Measurements from ENCODE around the gene TMPRSS9. TPM values are rescaled to one million over a fixed set of nuclear protein-coding genes. Genes with fewer than 3 reads are reported as not detected.

Gene TMPRSS9
- total and polyA plus RNA-seq, 2 of the 13 experiments (the other 11 are each of a cell fraction or from before 2014, with no cell fraction given): 2.5 to 5.2 TPM

DNA sequence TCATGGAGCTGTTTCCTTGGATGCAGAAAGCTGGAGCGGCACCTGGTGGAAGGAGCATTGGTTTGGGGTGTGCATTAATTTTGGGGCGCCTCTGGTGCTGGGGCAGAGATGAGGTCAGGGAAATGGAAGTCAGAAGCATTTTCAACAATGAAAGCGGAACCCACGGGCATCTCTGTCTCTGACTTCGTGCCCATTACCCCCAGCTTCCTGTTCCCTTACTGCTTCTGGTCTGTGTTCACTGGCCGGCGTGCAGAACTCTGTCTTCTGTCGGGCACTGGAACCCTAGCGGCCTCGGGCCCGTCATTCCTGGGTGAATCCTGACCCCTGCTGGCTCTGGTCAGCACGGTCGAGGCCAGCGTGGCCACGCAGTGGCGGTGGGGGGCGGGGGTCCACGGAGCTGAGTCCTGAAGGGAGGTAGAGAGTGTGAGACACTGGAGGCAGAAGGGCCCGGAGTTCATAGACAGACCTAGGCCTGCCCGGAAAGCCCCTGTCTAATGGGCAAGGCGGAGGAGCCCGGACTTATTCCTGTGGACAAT, 44.2 kb upstream of the TMPRSS9 start (continued):
- peak; percentile 70 for TF ChIP-seq ZNF350 (CRISPR knock-in tag; IDR thresholded peaks at IDR 0.05; ENCODE audit: borderline replicate concordance, low read depth)
- no peak for TF ChIP-seq KDM6A (CRISPR knock-in tag; IDR thresholded peaks at IDR 0.05; ENCODE audit: low read depth)
- peak; percentile 60 for TF ChIP-seq HDAC2 (CRISPR knock-in tag; IDR thresholded peaks at IDR 0.05)
- TF ChIP-seq, protein P1, sequence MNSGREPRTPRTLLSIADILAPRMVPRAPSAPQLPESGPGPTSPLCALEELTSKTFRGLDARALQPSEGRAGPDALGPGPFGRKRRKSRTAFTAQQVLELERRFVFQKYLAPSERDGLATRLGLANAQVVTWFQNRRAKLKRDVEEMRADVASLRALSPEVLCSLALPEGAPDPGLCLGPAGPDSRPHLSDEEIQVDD (CRISPR knock-in tag; IDR thresholded peaks at IDR 0.05; ENCODE audit: borderline replicate concordance): no peak
- 0 out of 2 replicates have a peak, but pooled peaks have one; percentile 23 for TF ChIP-seq FOXK1 (CRISPR knock-in tag; IDR thresholded peaks at IDR 0.05; ENCODE audit: borderline replicate concordance, low read depth)
- TF ChIP-seq MYC (CRISPR knock-in tag; IDR thresholded peaks at IDR 0.05; ENCODE audit: borderline replicate concordance): no peak
- no peak for TF ChIP-seq KLF11 (CRISPR knock-in tag; IDR thresholded peaks at IDR 0.05)
- TF ChIP-seq, protein P2, sequence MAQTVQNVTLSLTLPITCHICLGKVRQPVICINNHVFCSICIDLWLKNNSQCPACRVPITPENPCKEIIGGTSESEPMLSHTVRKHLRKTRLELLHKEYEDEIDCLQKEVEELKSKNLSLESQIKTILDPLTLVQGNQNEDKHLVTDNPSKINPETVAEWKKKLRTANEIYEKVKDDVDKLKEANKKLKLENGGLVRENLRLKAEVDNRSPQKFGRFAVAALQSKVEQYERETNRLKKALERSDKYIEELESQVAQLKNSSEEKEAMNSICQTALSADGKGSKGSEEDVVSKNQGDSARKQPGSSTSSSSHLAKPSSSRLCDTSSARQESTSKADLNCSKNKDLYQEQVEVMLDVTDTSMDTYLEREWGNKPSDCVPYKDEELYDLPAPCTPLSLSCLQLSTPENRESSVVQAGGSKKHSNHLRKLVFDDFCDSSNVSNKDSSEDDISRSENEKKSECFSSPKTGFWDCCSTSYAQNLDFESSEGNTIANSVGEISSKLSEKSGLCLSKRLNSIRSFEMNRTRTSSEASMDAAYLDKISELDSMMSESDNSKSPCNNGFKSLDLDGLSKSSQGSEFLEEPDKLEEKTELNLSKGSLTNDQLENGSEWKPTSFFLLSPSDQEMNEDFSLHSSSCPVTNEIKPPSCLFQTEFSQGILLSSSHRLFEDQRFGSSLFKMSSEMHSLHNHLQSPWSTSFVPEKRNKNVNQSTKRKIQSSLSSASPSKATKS (CRISPR knock-in tag; IDR thresholded peaks at IDR 0.05): no peak
- 0 out of 2 replicates have a peak, but pooled peaks have one; percentile 36 for TF ChIP-seq ZNF761 (CRISPR knock-in tag; conservative IDR thresholded peaks at IDR 0.05)
- TF ChIP-seq MAZ (IDR thresholded peaks at IDR 0.05; ENCODE audit: borderline replicate concordance, low read depth, low read length): no peak
- TF ChIP-seq MAZ (CRISPR knock-in tag; IDR thresholded peaks at IDR 0.05; ENCODE audit: low read depth): peak; percentile 89
- TF ChIP-seq ARNT2 (CRISPR knock-in tag; IDR thresholded peaks at IDR 0.05; ENCODE audit: low read depth): no peak
- peak; percentile 58 for TF ChIP-seq U2AF1 (optimal IDR thresholded peaks at IDR 0.05; ENCODE audit: low read depth, low read length)
- TF ChIP-seq, protein P3, sequence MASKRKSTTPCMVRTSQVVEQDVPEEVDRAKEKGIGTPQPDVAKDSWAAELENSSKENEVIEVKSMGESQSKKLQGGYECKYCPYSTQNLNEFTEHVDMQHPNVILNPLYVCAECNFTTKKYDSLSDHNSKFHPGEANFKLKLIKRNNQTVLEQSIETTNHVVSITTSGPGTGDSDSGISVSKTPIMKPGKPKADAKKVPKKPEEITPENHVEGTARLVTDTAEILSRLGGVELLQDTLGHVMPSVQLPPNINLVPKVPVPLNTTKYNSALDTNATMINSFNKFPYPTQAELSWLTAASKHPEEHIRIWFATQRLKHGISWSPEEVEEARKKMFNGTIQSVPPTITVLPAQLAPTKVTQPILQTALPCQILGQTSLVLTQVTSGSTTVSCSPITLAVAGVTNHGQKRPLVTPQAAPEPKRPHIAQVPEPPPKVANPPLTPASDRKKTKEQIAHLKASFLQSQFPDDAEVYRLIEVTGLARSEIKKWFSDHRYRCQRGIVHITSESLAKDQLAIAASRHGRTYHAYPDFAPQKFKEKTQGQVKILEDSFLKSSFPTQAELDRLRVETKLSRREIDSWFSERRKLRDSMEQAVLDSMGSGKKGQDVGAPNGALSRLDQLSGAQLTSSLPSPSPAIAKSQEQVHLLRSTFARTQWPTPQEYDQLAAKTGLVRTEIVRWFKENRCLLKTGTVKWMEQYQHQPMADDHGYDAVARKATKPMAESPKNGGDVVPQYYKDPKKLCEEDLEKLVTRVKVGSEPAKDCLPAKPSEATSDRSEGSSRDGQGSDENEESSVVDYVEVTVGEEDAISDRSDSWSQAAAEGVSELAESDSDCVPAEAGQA (IDR thresholded peaks at IDR 0.05; ENCODE audit: low read depth): 0 out of 2 replicates have a peak, but pooled peaks have one; percentile 29
- TF ChIP-seq, protein P3 (CRISPR knock-in tag; IDR thresholded peaks at IDR 0.05; ENCODE audit: borderline replicate concordance): no peak
- TF ChIP-seq, protein P4, sequence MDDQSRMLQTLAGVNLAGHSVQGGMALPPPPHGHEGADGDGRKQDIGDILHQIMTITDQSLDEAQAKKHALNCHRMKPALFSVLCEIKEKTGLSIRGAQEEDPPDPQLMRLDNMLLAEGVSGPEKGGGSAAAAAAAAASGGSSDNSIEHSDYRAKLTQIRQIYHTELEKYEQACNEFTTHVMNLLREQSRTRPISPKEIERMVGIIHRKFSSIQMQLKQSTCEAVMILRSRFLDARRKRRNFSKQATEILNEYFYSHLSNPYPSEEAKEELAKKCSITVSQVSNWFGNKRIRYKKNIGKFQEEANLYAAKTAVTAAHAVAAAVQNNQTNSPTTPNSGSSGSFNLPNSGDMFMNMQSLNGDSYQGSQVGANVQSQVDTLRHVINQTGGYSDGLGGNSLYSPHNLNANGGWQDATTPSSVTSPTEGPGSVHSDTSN (CRISPR knock-in tag; IDR thresholded peaks at IDR 0.05; ENCODE audit: borderline replicate concordance): no peak
- TF ChIP-seq, protein P5, sequence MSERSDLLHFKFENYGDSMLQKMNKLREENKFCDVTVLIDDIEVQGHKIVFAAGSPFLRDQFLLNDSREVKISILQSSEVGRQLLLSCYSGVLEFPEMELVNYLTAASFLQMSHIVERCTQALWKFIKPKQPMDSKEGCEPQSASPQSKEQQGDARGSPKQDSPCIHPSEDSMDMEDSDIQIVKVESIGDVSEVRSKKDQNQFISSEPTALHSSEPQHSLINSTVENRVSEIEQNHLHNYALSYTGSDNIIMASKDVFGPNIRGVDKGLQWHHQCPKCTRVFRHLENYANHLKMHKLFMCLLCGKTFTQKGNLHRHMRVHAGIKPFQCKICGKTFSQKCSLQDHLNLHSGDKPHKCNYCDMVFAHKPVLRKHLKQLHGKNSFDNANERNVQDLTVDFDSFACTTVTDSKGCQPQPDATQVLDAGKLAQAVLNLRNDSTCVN (CRISPR knock-in tag; IDR thresholded peaks at IDR 0.05; ENCODE audit: borderline replicate concordance): peak; percentile 40; the same call in 1 of the 2 replicates
